GM20000 (cell line): ENCODE data around the gene CNNM1.

ENCODE experiments used
- DNase-seq: peaks from one replicate; pipeline ENCODE4 v3.0.0; 2012; ENCODE audit warnings: low spot score
- TF ChIP-seq, protein P1 (sequence below): IDR thresholded peaks from 2 replicates; pipeline ENCODE4 v1.5.1; 2012; ENCODE audit warnings: mild to moderate bottlenecking, control low read depth; ENCODE audit errors: extremely low read depth, missing control alignments

The CNNM1 gene

DNA sequence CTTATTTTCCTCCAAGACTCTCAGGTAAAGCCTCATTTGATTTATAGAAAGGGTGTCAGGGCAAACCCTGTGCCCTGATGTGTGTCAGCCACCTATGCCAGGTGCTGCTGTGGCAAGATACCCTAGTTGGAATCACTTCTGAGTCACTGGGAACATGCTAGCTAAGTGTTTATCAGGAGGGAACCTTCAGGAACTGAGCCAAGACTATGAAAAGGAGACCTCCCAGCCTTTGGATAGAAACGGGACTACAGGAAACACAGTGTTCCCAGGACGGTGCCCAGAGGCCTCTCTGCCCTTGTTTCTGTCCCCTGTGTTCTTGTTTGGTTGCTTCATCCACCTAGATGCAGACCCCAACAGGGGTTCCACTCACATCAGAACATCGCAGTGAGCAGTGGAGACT is 28.5 kb downstream of the CNNM1 start:
- TF ChIP-seq, protein P1, sequence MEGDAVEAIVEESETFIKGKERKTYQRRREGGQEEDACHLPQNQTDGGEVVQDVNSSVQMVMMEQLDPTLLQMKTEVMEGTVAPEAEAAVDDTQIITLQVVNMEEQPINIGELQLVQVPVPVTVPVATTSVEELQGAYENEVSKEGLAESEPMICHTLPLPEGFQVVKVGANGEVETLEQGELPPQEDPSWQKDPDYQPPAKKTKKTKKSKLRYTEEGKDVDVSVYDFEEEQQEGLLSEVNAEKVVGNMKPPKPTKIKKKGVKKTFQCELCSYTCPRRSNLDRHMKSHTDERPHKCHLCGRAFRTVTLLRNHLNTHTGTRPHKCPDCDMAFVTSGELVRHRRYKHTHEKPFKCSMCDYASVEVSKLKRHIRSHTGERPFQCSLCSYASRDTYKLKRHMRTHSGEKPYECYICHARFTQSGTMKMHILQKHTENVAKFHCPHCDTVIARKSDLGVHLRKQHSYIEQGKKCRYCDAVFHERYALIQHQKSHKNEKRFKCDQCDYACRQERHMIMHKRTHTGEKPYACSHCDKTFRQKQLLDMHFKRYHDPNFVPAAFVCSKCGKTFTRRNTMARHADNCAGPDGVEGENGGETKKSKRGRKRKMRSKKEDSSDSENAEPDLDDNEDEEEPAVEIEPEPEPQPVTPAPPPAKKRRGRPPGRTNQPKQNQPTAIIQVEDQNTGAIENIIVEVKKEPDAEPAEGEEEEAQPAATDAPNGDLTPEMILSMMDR, result no peak
- no peak for DNase-seq

DNA sequence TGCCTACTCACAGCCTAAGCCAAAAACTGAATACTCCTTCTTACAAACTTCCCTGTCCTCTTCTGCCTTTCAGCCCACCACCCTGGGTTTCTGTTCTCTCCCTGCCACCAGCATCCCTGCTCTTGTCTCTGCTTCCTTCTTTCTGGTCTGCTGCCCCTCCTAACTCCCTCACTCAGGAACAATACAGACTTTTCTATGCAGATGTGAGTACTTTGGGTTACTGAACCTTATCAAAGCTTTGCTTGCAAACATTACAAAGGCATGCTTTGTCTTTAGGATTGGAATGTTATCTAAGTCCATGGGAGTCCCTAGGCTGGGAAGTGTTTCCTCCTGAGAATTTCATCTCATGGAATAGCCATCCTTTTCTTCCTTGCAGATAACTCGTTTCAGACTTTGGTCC is 28.9 kb downstream of the CNNM1 start:
- TF ChIP-seq, protein P1, result no peak
- no peak for DNase-seq

DNA sequence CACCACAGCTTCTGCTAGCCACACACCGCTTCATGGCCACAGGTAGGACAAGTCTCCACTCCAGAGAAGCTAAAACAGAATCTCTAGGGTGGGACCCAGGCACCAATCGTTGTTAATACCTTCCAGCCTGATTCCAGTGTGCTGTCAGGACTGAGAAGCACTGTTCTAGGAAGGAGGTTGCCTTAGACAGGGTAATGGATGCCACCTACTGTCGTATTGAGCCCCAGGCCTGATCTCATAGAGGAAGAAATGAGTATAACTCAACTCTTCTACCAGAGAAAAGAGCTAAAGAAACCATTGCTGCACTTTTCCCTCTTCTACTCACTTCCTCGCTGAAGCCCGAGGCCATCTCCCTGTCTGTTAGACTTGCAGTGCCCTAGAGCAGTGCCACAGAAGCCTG is 31.8 kb downstream of the CNNM1 start:
- DNase-seq, result no peak
- TF ChIP-seq, protein P1, result no peak

DNA sequence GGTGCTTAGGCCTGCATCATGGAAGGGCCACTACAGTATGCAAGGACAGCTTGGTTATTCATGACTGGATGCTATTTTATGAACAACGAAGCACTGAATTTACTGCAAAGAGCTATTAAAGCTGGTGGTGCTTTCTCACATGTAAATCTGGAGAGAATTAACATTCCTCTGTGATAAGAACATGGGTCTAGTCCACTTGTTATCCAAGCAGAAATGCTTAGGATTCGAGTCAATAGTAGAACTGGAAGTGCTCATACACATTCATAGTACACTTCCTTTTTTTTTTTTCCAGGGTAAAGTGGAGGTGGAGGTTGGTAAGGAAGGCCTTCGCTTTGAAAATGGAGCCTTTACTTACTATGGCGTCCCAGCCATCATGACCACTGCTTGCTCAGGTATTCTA is 35.0 kb downstream of the CNNM1 start:
- TF ChIP-seq, protein P1, result no peak
- no peak for DNase-seq

DNA sequence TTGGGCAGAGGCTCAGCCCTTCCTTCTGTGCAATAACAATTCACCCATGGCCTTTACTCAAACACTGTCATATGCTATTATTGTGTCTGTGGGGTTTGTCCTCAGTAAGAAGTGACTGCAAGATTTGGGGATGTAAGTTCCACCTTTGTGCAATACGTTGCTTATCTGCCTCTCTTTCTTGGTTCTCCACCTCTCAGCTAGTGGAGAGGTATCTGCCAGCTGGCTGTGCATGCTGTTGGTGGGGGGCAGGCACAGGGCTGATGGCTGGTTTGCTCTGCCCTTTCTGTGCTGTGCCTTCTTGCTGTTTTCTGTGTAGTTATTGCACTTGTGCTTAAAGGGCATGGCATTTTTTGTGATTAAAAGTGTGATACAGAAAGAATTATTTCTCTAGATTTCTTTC is 36.2 kb downstream of the CNNM1 start:
- DNase-seq, result no peak
- TF ChIP-seq, protein P1, result no peak

DNA sequence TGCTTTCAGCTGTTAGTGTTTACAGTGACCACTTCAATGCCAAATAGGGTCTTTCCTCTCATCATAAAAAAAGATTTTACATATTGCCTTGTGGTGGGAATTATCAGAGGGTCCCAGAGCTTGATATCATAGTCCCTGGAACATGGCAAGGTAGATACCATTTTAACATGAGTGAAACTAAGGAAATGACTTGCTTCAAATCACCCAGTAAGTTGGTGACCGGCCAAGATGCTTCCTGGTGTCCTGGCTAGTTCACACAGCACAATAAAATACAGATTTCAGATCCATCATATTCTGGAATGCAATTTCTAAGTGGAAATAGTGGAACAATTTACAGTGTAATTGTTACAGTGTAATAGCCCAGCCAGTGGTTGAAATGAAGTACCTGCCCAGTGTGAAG is 36.6 kb downstream of the CNNM1 start:
- DNase-seq, result no peak
- TF ChIP-seq, protein P1, result no peak

DNA sequence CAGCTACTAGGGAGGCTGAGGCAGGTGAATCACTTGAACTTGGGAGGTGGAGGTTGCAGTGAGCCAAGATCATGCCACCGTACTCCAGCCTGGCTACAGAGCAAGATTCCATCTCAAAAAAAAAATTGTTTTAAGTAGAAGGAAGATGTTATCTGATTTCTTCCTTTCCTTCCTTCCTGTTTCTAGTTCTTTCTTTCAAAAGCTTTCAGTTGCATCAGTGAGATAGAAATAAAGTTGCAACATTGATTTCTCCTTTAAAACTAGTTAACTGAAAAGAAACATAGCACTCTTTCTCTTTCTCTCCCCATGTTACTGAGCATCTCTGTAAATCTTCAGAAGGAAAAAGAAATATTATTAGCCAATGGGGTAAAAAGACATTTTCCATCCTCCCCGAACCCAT is 37.5 kb downstream of the CNNM1 start:
- TF ChIP-seq, protein P1, result no peak
- no peak for DNase-seq
